ENCODE measurements around the gene THOC2.

GRCh38 chrX:123713434-123713833 is 19.4 kb downstream of the THOC2 start:
- TF ChIP-seq POLR2A (IDR thresholded peaks at IDR 0.05; ENCODE audit: low read length) (no peak), GATA1 (IDR thresholded peaks at IDR 0.05; ENCODE audit: low read depth, low read length) (no peak)

All from erythroblast (primary cell).